Uterus (tissue), 4 donors: ENCODE data around the gene LCNL1. TPM values are rescaled to one million over a fixed set of nuclear protein-coding genes. Genes with fewer than 3 reads are reported as not detected.
A peak's percentile ranks its signal among the peaks of the same experiment; 100 is the strongest.
"Not testable (repeated sequence)": the region's sequence is repeated elsewhere in the genome, so short reads cannot be mapped to it uniquely, and the experiment has no call there.

Experiments used
- DNase-seq, 2 donors: peaks; one replicate each; pipeline ENCODE4 v3.0.0-alpha.2; 2019 to 2020
- H3K27ac ChIP-seq, 2 donors: fragments of 200-600 bp; sonication (generic); 1 replicate in 1 of 2; 2 replicates in 1 of 2; pipeline ENCODE4 v1.5.1; 2016 to 2018
- H3K27me3 ChIP-seq, 2 donors: fragments of 200-600 bp; sonication (generic); one replicate each; pipeline ENCODE4 v1.5.1; 2018 to 2019; ENCODE audit warnings: control low read depth in 1 of 2
- H3K36me3 ChIP-seq, 2 donors: fragments of 200-600 bp; sonication (generic); one replicate each; pipeline ENCODE4 v1.5.1; 2019; ENCODE audit warnings: control low read depth in 1 of 2
- H3K4me1 ChIP-seq, 2 donors: fragments of 200-600 bp; sonication (generic); one replicate each; pipeline ENCODE4 v1.5.1; 2018 to 2019; ENCODE audit warnings: control low read depth in 1 of 2
- H3K4me3 ChIP-seq, 2 donors: fragments of 200-600 bp; sonication (generic); 1 replicate in 1 of 2; 2 replicates in 1 of 2; pipeline ENCODE4 v1.5.1; 2018 to 2019; ENCODE audit warnings: mild to moderate bottlenecking in 1 of 2
- H3K9me3 ChIP-seq, 2 donors: fragments of 200-600 bp; sonication (generic); one replicate each; pipeline ENCODE4 v1.5.1; 2019; ENCODE audit warnings: control low read depth in 1 of 2
- POLR2A ChIP-seq, 2 donors: fragments of 450-650 bp; IDR thresholded peaks; one replicate each; pipeline ENCODE4 v1.6.1; 2016; ENCODE audit warnings: antibody characterized with exemption in 2 of 2, mild to moderate bottlenecking in 1 of 2, moderate library complexity in 1 of 2
- intact Hi-C: fragments of 100-400 bp; cut with DNase I; formaldehyde crosslinking; loops from one replicate; pipeline ENCODE4 v1.15.1; 2023; ENCODE audit warnings: low total_unique reads
- total RNA-seq, 4 donors: library from RNA; depleted of rRNA in 3 of 4; stranded (reverse); fragments of >200 nt in 3 of 4; gene quantifications; one replicate each; pipeline versions ENCODE4 v1.1.0 to v1.2.4, GENCODE V29; 2014 to 2023
- TF ChIP-seq, protein P1 (sequence below), 4 experiments: fragments of 200-600 bp in 2 of 4; fragments of 450-650 bp in 2 of 4; sonication (generic) in 2 of 4; IDR thresholded peaks; one replicate each; pipeline ENCODE4 v1.5.1; 2016 to 2019; ENCODE audit warnings: antibody characterized with exemption in 4 of 4, mild to moderate bottlenecking in 2 of 4, moderate library complexity in 1 of 4
- donor health status: DM: yes; HTN: yes; CAD: no.

Gene LCNL1
- total RNA-seq, 4 donors from 2014 or later: under 0.01 to 6.9 (median 0.54) TPM

DNA sequence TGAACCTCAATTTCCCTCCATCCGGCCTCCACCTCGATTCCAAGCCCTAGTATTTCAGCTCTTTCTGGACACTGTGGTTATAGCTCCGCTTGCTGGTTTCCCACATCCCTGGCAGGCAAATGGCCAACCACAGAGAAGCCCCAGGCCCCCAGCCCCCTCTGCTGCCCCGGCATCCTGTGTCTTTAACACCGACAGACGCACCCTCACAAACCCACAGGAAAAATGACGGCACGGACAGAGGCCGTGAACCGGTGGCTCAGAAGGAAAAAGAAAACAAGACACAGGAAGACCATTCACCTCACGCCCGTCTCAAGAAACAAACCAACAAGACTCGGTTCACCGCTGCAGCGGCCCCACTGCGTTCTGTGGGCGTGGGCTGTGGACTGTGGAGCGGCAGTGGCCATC is 15.0 kb downstream of the LCNL1 start:
- no peaks in the 10 kb centered on the region for H3K36me3 ChIP-seq
- H3K27me3 ChIP-seq: no peaks in the 10 kb centered on the region
- TF ChIP-seq POLR2A (IDR thresholded peaks at IDR 0.05): no peak
- TF ChIP-seq, protein P1, sequence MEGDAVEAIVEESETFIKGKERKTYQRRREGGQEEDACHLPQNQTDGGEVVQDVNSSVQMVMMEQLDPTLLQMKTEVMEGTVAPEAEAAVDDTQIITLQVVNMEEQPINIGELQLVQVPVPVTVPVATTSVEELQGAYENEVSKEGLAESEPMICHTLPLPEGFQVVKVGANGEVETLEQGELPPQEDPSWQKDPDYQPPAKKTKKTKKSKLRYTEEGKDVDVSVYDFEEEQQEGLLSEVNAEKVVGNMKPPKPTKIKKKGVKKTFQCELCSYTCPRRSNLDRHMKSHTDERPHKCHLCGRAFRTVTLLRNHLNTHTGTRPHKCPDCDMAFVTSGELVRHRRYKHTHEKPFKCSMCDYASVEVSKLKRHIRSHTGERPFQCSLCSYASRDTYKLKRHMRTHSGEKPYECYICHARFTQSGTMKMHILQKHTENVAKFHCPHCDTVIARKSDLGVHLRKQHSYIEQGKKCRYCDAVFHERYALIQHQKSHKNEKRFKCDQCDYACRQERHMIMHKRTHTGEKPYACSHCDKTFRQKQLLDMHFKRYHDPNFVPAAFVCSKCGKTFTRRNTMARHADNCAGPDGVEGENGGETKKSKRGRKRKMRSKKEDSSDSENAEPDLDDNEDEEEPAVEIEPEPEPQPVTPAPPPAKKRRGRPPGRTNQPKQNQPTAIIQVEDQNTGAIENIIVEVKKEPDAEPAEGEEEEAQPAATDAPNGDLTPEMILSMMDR (IDR thresholded peaks at IDR 0.05): no peak
- H3K4me1 ChIP-seq: peaks cover 0 to 16% of the 10 kb centered on the region in 2 donors
- no peak for DNase-seq
- no peak overlapping the region for H3K4me3 ChIP-seq
- intact Hi-C loops: no loop called here
- no peak overlapping the region for H3K27ac ChIP-seq
- H3K9me3 ChIP-seq: no peaks in the 10 kb centered on the region

DNA sequence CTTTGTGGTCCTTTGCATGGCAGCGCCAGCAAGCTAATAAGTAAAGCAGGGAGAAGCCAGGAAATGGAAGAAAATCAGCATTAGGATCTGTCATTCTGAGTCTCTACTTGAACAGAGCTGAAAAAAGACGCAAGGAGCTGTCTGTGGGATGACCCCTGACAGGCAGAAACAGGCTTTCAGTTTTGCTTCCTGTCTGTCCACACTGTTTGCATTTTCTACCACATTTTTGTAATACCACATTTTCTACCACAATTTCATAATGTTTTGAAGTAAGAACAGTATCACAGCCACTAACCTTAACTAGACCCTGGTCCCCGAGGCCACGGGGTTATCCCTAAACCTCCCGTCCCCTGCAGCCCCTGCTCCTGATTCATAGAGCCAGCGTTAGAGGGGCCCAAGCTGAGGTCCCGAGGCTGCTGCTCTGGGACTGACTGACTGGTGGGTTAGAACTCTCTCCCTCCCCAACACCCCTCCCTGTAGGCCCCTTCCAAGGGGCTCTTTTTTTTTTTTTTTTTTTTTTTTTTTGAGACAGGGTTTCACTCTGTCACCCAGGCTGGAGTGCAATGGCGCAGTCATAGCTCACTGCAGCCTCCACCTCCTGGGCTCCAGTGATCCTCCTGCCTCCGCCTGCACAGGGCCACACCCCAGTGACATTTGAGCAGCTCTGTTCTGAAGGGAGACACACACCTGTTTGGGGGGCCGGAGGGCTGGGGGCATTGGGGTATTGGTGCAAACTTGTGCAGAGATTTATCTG is 17.6 kb downstream of the LCNL1 start:
- no peaks in the 10 kb centered on the region for H3K36me3 ChIP-seq
- H3K27me3 ChIP-seq: no peaks in the 10 kb centered on the region
- intact Hi-C loops: no loop called here
- peaks cover 0 to 13% of the 10 kb centered on the region in 2 donors for H3K4me1 ChIP-seq
- DNase-seq: no peak
- no peaks in the 10 kb centered on the region for H3K9me3 ChIP-seq
- no peak overlapping the region for H3K4me3 ChIP-seq
- no peak overlapping the region for H3K27ac ChIP-seq
- no peak for TF ChIP-seq POLR2A (IDR thresholded peaks at IDR 0.05)
- TF ChIP-seq, protein P1 (IDR thresholded peaks at IDR 0.05): no peak

DNA sequence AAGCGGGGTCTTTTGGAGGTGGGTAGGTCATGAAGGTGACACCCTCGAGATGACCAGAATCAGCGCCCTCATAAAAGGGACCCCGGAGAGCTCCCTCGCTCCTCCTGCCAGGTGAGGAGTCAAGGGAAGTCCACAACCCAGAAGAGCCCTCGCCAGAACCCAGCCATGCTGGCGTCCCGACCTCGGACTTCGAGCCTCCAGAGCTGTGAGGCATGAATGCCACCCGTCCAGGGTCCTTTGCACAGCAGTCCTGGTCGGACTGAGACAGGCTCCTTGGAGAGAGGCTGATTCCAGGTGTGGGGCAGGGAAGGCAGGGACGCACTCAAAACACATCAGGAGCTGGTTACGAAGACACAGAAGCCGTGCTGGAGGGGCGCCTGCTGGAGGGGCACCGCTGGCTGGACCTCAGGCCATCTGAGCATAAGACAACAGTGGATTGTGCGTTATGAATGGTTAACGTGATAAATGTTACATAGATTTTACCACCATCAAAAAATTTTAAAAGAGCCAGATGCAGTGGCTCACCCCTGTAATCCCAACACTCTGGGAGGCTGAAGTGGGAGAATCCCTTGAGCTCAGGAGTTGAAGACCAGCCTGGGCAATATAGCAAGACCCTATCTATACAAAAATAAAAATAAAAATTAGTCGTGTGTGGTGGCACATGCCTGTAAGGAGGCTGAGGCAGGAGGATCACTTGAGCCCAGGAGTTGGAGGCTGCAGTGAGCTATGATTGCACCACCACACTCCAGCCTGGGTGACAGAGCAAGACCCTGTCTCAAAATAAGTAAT is 19.3 kb downstream of the LCNL1 start:
- intact Hi-C loops: no loop called here
- Histone ChIP-seq H3K27ac (no peak overlapping the region), H3K4me1 (no peaks in the 10 kb centered on the region), H3K27me3 (no peaks in the 10 kb centered on the region), H3K36me3 (no peaks in the 10 kb centered on the region), H3K4me3 (no peak overlapping the region), H3K9me3 (no peaks in the 10 kb centered on the region)
- TF ChIP-seq POLR2A (IDR thresholded peaks at IDR 0.05): no peak
- TF ChIP-seq, protein P1 (IDR thresholded peaks at IDR 0.05): no peak
- no peak for DNase-seq

DNA sequence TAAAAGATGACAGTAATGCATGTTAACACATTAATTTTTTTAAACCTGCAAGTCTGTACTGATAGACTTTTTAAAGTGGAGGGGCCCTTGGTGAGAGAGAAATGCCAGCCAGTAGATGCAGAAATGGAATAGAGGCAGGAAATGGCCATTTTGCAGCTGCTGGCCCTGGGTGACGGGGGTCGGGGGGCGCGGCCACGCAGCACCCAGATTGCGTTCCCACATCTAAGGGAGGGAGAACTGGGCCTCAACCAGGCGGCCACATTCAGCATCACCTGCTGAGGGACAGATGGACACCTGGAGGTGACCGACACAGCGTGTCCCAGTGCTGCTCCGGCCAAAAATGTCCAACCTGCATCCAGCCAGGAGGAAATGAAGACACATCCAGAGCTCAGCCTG is 19.9 kb downstream of the LCNL1 start:
- Histone ChIP-seq H3K4me1 (no peaks in the 10 kb centered on the region), H3K9me3 (no peaks in the 10 kb centered on the region), H3K27me3 (no peaks in the 10 kb centered on the region), H3K4me3 (no peak overlapping the region), H3K27ac (no peak overlapping the region), H3K36me3 (no peaks in the 10 kb centered on the region)
- no peak for DNase-seq
- TF ChIP-seq POLR2A (IDR thresholded peaks at IDR 0.05): no peak
- TF ChIP-seq, protein P1 (IDR thresholded peaks at IDR 0.05): no peak
- intact Hi-C loops: no loop called here

DNA sequence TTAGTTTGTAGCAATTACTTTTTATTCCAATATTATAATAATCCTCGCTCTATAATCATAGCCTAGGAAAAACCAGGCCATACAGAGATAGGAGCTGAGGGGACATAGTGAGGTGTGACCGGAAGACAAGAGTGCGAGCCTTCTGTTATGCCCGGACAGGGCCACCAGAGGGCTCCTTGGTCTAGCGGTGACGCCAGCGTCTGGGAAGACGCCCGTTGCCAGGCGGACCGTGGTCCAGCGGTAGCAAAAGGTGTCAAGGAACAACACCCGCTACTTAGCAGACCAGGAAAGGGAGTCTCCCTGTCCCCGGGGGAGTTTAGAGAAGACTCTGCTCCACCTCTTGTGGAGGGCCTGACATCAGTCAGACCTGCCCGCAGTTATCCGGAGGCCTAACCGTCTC is 21.5 kb downstream of the LCNL1 start:
- H3K4me3 ChIP-seq: not testable (repeated sequence)

More for the DNA sequence above, 21.5 kb downstream of the LCNL1 start:
- H3K27ac ChIP-seq, H3K9me3 ChIP-seq, H3K27me3 ChIP-seq, intact Hi-C loops, DNase-seq, H3K4me1 ChIP-seq, H3K36me3 ChIP-seq: not testable (repeated sequence)
- TF ChIP-seq, protein P1 (IDR thresholded peaks at IDR 0.05): peak in 1 of 4 experiments; percentile 24
